ENCODE data around the gene PEA15.

GRCh38 chr1:160247053-160247452, 41.9 kb downstream of the PEA15 start:
- no peak for TF ChIP-seq ZNF274 (IDR thresholded peaks at IDR 0.05; ENCODE audit: low read depth, low read length)
- no peak for TF ChIP-seq SUZ12 (IDR thresholded peaks at IDR 0.05; ENCODE audit: extremely low read depth, insufficient read depth, insufficient read length)
- no peak for TF ChIP-seq YY1 (IDR thresholded peaks at IDR 0.05; ENCODE audit: insufficient read depth, insufficient read length)

All from NT2/D1 (cell line).